ENCODE results near the gene THBS4. TPM values are rescaled to one million over a fixed set of nuclear protein-coding genes. Genes with fewer than 3 reads are reported as not detected.
A peak's percentile ranks its signal among the peaks of the same experiment; 100 is the strongest.

Gene THBS4
- polyA plus RNA-seq, 12 donors = 103 to 442 (median 311) TPM; not detected in 1

DNA sequence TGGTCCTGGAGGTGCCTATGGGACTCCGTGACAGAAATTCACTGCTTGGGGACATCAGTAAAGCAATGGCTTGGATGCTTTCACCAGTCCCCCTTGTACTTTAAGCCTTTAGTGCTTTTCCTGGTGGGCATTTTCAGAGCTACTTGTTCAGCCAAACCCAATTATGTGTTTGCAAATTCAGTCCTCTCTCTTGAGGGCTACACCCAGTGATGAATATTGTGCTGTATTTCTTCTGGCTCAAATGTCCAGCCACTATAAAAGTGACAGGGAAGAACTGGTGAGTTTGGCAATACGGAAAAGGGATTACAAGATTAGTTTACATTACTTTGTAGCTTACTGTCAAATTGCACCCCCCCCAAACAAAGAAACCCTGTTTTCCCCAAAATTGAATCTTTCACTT, 4.5 kb downstream of the THBS4 start:
- DNase-seq = no peak

DNA sequence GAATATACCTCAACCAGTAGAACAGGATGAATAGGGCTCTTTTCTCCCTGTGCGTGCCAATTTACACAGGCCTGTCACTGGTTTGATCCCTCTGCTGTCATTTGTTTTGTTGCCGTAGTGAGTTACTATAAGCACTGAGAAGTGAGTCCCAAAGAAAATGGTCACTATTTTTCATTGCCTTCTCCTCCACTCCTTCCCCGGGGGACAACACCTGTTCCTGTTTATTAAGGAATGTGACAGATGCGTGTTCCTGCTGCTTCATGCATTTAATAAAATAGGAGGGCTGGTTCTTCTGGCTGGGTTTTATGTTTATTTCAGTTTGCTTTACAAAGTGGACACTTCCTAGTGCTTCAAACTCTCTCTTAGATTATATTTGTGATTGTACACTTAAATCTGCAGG, 6.4 kb downstream of the THBS4 start:
- no peak for DNase-seq

DNA sequence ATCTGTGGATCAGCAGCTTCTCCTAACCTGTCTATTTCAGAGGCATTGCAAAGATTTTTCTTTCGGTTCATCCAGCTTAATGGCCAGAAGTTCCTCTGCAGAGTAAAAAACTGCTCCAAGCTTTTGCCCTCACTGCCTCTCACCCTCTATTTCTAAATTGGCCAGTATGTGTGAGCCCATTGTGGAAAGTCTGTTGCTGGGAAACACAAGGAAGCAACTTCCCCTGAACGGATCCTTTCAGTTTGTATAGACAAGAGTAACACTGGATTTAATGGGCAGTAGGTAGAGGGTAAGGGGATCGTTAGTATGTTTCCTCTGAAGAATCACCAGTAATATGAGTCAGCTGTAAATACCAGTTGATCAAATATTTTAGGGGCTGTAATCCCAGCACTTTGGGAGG, 7.2 kb downstream of the THBS4 start:
- no peak for DNase-seq

DNA sequence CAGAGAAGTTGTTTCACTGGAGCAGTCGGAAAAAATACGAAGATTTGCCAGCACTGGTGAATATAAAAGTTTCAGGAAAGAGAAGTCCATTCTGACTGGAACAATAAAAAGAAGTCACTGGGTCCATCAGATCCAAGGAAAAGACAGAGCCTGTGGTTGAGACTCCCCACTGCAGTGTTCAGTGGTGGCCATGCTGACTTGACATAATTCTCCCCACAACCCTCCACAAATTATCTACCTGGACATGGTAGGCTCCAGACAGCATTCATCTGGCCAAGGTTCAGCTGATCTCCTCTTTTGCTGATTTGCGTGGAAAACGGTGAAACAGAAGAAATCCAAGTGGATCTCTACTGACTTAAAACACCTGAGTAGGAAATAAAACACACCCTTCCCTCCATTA, 8.0 kb downstream of the THBS4 start:
- no peak for DNase-seq

DNA sequence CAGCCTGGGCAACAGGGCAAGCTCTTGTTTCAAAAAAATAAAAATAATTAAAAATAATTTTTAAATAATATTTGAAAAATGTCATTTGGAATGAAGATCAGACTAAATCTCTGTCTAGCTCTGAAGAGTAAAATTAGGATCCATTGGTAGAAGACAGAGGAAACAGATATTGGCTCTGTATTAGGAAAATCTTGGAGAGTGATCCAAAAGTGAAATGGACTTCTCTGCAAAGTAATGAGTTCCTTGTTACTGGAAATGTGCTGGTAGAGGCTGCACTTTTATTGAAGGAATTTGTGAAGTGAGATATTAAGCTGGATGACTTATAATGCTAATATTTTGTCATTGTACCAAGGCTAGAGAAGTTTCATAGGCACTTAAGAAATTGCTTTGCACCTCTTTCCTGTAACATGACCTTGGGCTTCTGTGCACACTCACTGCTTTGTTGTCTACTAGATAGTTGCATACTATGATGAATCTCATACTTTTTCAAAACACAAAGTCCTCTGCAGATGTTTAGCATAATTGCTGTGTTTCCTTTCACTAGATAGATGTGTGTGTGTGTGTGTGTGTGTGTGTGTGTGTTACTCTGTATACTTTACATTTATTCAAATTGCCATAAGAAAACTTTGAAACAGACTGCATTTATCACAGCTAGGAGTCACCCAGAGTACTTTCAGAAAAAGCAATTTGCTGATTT, 13.1 kb downstream of the THBS4 start:
- DNase-seq = peak; percentile 54

DNA sequence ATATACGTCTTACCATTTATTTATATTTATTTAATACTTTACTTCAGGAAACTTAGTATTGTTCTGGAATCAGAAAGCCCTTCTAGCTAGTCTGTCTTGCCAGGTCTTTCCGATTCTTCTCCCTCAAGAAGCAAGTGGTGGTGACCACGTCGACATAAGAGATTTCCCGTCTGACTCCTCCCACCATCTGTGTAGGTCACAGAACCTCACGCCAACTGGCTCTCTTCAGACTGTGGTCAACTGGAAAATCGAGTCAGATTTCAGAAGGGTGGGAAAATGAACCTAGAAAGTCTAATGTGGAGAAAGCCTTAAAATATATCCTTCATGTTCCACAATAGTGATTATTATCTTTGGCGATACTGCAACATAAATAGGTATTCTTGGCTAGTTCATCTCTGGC, 17.3 kb downstream of the THBS4 start:
- no peak for DNase-seq

DNA sequence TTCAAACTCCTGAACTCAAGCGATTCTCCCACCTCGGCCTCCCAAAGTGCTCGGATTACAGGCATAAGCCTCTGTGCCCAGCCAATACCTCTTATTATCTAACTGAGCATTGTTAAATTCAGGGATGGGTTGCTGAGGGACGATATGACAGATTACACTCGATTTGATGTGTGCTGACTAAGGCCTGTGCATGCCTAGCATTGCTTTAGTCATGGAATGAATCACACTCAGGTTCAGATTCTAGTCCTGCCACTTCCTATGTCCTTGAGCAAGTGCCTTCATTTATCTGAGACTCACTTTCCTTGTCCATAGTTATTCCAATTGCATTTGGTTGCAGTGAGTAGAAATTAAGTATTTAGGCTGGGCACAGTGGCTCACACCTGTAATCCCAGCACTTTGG, 19.5 kb downstream of the THBS4 start:
- DNase-seq = no peak

DNA sequence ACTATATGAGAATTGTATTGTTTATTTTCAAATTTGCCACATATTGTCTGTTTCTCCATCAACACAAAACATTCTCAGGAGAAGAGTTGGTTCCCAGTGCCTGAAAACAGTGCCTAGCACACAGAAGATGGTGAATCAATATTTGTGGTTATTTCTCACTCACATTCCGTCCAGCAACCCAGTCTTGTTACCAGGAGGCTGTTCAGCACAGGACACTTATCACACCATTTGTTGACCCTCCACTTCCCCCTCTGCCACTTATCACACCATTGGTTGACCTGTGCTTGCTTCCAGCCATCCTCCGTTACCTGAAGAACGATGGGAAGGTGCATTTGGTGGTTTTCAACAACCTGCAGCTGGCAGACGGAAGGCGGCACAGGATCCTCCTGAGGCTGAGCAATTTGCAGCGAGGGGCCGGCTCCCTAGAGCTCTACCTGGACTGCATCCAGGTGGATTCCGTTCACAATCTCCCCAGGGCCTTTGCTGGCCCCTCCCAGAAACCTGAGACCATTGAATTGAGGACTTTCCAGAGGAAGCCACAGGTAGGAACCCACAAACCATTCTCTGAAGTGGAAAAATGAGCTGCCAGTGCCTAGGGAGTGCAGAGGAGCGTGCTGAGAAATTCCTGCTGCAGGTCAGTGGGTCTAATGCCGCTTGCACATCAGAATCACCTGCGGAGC, 20.5 kb downstream of the THBS4 start:
- DNase-seq = no peak

DNA sequence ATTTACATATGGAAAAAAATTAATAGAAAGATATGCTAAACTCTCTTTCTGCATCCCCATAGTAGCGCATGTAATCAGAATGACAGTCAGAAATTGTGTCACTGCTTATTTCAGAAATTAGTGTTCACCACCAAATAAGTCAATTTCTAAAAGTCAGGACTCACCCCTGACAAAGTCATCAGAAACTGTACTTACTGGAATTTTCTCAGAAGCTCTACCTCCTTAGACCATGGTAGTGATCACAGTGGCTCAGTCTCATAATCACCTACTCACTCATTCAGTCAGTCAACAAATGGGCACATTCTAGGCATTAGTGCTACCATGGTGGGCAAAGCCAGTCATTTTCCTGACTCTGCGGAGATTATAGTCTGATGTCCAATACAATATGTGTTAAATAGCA, 22.0 kb downstream of the THBS4 start:
- no peak for DNase-seq

DNA sequence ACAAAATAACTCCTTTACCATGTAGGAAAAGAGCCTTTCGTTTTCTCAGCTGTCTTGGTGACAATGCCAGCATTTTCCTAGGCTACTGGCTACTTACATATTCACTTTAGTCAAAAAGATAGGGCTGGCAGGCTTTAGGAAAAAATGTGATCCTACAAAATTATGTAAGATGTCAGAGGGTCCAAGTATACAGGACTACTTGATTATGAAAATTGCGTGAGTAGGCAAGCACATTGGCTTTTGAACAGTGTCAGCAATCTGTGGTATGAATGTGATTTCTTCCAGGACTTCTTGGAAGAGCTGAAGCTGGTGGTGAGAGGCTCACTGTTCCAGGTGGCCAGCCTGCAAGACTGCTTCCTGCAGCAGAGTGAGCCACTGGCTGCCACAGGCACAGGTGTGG, 22.8 kb downstream of the THBS4 start:
- no peak for DNase-seq

DNA sequence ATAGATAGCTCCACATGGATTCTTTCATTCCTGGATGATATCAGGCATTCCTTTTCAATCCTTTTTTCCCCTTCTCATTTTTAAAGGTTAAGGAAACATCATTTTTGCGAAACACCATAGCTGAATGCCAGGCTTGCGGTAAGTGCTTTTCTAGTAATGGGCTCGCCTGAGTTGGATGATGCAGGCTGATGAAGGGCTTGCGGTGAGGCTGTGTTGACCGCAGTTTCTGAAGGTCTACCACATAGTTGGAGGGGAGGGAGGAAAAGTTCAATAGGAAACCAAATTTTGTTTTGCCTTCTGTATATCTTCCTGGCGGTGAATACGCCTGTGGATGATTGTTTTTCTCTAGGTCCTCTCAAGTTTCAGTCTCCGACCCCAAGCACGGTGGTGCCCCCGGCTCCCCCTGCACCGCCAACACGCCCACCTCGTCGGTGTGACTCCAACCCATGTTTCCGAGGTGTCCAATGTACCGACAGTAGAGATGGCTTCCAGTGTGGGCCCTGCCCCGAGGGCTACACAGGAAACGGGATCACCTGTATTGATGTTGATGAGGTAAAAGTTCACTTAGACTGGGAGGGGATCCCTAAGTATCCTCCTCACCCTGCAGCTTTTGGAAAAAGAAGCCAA, 24.3 kb downstream of the THBS4 start:
- DNase-seq = no peak

DNA sequence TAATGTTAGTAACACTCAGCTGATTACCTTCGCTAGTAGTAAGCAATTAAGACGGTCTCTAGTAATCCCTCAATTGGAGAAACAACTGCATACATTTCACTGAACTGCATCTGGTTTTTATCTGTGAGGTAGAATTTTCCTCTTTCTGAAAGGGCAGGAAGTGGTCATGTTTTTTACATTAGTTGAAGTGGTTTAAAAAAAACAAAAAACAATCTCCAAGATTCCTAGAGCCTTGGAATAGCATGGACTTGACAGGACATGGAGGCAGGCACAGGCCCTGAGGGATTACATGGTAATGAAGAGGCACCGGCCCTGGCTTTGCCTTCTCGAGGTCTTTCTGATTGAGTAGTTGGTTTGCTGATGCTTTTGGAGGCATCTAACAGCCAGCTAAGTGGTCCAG, 25.8 kb downstream of the THBS4 start:
- no peak for DNase-seq

DNA sequence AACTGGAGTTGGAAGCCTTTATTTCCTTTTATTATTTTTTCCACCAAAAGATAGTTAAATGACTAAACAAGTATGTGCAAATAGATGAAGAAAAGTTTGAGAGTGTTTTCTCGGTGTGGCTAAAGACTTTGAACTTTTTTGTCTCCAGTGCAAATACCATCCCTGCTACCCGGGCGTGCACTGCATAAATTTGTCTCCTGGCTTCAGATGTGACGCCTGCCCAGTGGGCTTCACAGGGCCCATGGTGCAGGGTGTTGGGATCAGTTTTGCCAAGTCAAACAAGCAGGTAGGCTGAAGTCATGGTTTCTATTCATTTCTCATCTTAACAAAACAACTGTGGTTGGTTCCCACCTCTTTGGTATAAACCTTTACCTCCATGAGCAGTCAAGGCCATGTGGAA, 26.4 kb downstream of the THBS4 start:
- no peak for DNase-seq

DNA sequence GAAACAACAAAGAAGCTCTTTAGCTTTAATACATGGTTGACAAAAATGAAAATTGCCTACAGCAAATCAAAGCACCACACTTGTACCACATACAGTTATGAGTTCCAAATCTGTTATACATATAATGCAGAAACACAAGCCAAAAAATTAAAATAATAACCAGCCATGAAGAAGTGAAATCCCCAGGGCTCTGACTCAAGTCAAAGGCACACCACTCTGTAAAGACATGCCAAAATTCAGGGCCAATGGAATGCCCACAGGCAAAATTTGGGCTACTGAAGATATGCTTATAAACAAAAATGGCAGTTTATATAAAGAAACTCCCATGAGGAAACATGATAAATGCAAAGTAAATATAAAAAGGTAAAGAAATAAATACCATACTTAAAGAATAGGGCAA, 29.0 kb downstream of the THBS4 start:
- DNase-seq = no peak

DNA sequence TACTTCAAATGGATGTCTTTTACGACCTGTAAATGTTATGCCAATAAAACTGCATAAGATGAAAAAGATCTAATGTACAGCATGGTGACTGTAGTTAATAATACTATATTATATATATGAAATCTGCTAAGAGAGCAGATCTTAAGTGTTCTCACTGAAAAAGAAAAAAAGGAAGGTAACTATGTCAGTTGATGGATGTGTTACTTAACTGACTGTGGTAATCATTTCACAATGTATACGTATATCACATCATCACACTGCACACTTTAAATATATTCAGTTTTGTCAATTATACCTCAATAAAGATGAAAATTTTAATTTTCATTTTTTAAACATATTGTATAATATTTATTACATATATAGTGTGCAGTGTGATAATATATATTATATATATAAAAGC, 31.9 kb downstream of the THBS4 start:
- no peak for DNase-seq

DNA sequence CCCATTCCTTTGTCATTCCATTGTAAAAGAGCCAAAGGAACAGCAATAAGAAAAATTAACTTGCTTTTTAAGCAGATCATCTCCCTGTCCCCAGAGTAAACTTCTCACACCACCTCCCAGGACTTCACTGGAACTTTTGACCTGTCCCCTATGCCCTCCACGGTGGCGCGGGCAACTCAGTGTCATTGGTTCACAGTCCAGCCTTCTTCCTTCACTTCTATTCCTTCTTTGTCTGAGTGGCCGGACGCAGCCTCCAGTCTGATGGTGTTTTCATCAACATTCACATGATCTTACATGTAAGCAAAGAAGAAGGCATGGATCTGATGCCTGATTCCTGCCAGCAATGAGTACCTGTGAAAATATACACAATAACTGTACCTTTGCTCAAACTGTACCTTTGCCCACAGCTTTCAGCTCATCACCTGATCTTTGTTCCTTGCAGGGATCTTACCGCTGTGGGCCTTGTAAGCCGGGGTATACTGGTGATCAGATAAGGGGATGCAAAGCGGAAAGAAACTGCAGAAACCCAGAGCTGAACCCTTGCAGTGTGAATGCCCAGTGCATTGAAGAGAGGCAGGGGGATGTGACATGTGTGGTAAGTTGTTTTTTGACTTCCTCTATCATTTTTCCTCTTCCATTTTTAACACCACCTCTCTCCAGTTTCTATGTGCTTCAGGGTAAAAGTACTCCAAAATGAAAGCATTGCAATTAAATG, 32.5 kb downstream of the THBS4 start:
- no peak for DNase-seq

DNA sequence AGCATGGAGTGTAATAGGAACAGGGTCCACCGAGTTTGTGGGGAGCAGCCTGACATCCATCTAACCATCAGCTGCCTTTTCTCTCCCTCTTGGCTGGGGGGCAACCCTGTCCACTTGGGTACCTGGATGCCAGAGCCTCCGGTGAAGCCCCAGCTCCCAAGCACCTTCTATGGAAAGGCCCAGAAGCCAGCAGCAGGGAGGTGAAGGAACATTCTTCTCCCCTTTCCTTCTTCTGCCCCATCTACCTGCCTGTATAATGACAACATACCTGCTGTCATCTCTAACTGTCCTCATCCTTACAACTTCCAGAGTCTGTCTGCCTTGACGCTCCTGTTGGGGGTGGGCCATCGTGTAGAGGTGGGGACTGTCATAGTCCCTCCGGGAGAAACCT, 33.1 kb downstream of the THBS4 start:
- DNase-seq = no peak

DNA sequence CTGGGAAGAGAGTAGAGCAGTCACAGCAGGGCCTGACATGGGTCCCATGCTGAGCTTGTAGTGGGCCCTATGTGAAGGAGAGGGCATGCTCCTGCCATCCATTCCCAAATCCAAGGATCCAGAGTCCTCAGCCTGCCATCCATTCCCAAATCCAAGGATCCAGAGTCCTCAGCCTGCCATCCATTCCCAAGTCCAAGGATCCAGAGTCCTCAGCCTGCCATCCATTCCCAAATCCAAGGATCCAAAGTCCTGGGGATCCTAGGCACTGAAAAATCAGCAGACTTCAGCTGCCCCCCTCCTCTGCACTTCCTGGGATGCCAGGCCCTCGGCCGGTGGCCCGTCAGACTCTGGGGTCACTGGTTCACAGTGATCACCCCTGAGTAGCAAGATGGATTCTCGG, 33.6 kb downstream of the THBS4 start:
- no peak for DNase-seq

DNA sequence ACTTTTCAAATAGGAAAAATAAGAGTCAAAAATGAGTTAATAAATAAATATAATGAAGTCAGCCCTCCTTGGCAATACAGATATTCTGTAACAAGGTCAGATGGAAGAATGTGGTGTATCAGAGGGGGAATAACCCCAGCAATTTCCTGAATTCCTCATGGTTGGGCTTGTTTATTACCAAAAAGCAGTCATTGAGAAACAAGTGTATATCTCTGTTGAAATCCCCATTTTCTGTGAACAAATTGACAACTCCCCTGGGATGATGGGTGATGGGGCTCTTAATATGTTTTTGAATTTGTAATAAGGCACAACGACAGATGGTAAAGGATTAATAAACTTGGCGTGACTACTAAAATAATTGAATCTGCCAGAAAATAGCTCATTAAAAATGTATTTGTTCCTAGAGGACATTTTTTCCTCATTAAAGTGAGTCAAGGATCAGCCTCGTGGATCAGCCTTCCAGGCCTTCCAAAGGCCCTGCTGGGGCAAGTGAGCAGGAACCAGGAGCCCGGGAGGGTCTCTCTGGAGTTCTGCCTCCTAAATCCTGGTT, 34.2 kb downstream of the THBS4 start:
- DNase-seq = no peak

DNA sequence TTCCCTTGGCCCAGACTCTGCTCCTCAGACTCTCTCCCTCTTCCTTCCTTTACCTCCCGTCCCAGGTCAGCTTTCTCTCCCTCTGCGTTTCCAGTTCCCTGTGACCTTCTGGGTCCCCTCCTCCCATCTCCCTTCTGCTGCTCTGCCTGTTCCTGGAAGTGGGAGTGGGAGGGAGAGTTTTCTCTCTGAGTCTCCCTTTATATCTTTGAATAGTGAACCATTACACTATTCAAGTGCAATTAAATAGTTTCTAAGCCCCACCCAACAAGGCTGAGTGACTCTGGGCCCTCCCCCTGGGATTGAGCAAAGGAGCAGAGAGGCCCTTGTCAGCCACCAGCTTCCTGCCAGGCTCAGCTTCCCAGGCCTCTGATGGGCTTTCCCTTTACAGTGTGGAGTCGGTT, 34.8 kb downstream of the THBS4 start:
- DNase-seq = no peak

DNA sequence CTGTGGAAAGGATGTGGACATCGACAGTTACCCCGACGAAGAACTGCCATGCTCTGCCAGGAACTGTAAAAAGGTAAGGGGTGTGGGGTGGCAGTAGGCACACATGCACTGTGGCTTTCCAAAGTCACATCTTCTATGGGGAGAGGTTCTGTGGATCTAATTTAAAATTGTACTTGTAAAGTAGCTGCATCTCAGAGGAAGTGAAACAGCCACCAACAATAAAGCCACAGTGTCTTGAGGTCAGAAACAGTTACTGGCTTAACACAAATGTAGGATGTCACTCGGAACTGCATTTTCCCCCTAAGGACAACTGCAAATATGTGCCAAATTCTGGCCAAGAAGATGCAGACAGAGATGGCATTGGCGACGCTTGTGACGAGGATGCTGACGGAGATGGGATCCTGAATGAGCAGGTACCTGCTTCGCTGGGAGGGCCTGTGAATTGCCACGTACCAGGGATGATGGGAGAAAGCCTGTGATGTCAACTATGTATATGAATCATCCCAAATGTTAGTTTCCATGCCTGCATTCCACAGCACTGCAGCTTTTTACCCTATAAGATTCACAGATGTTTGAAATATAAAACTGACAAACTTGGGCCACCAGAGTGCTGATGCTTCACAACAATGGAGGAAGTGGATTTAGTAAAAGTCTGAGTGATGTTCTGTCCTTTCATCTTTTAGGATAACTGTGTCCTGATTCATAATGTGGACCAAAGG, 35.3 kb downstream of the THBS4 start:
- DNase-seq = no peak

DNA sequence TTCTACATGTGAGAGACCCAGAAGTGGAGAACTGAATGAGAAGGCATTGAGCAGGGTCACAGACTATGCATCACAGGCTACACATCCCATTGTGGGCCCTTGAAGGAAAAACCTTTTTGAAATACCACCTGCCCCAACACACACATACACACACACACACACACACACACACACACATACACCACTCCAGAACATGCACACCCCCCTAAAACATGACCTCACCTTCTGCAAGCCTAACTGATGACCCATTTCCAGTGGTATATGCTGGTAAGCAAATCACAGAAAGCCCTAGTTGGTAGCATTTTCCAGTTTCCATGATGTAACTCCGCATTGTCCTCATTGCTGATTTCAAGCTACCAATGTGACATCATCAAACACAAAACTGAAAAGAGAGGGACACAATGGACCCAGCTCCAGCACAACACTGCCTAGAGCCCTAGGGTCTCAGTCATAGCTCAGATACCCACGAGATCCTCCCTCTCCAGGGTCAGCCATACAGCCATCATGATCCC, 36.4 kb downstream of the THBS4 start:
- DNase-seq = no peak
